GM12878 (cell line): ENCODE data around the gene TCF7L2. TPM values are rescaled to one million over a fixed set of nuclear protein-coding genes. Genes with fewer than 3 reads are reported as not detected.

Source experiments
- ATAC-seq: fragments of 200-7000 bp; cut with Tn5 transposase; 3 replicates; pipeline ENCODE4 v1.9.1; 2020; ENCODE audit warnings: mild to moderate bottlenecking, moderate library complexity
- BruUV-seq: library from RNA; stranded (reverse); fragments of 400-500 nt; replicated peaks from 2 replicates; lab custom pipeline; 2021; lab: Mats Ljungman, UMichigan
- CTCF ChIA-PET: fragments of 300-600 bp; sonication (Branson Sonifier 250); formaldehyde crosslinking; extraction: SDS; loops from one replicate; lab custom pipeline; 2021; ENCODE audit warnings: inconsistent platforms; lab: Yijun Ruan, JAX
- POLR2A ChIA-PET: fragments of 350-600 bp; formaldehyde crosslinking; extraction: SDS; loops from one replicate; lab custom pipeline; 2021; ENCODE audit warnings: inconsistent platforms; lab: Charles Lee
- RAD21 ChIA-PET: fragments of 300-600 bp; sonication (Branson Sonifier 250); formaldehyde crosslinking; loops from one replicate; lab custom pipeline; 2023; ENCODE audit warnings: antibody characterized with exemption; ENCODE audit not compliant: unreplicated experiment; lab: Charles Lee
- SMC1A ChIA-PET: fragments of 300-600 bp; sonication (Branson Sonifier 250); formaldehyde crosslinking; loops from one replicate; lab custom pipeline; 2023; ENCODE audit not compliant: unreplicated experiment, uncharacterized antibody; lab: Charles Lee
- DNase-seq: peaks from one replicate; pipeline ENCODE4 v3.0.0-alpha.2; 2011; ENCODE audit warnings: low read depth, low spot score
- FAIRE-seq: peaks from 3 replicates; lab custom pipeline; 2011; peaks lifted over from hg19 to GRCh38; lab: Jason Lieb, UNC
- H2AFZ ChIP-seq: 2 replicates; pipeline ENCODE4 v1.6.0; 2011; ENCODE audit warnings: low read depth, low read length, control low read depth; ENCODE audit not compliant: control insufficient read depth
- H3K27ac ChIP-seq: 2 replicates; pipeline ENCODE4 v1.5.1; 2011; ENCODE audit warnings: control low read depth; ENCODE audit not compliant: control insufficient read depth, insufficient read depth
- H3K27me3 ChIP-seq, 2 experiments: replicated peaks in 1 of 2; 2 replicates each; pipeline versions ENCODE4 v1.6.0 to v1.6.1; 2011; ENCODE audit warnings: low read length in 1 of 2; ENCODE audit not compliant: control insufficient read depth in 2 of 2, insufficient read depth in 2 of 2
- H3K36me3 ChIP-seq, 2 experiments: 2 replicates each; pipeline ENCODE4 v1.5.1; 2011; ENCODE audit warnings: low read length in 1 of 2; ENCODE audit not compliant: control insufficient read depth in 2 of 2, insufficient read depth in 2 of 2
- H3K4me1 ChIP-seq: 2 replicates; pipeline ENCODE4 v1.6.1; 2011; ENCODE audit warnings: mild to moderate bottlenecking, low read length, moderate library complexity, mixed read lengths; ENCODE audit not compliant: control insufficient read depth, insufficient read depth
- H3K4me2 ChIP-seq: 2 replicates; pipeline ENCODE4 v1.6.0; 2011; ENCODE audit warnings: control low read depth; ENCODE audit not compliant: control insufficient read depth, insufficient read depth
- H3K4me3 ChIP-seq: fragments of 200-600 bp; sonication (generic); 2 replicates; pipeline ENCODE4 v1.5.1; 2016
- H3K79me2 ChIP-seq: 2 replicates; pipeline ENCODE4 v1.6.0; 2011; ENCODE audit warnings: low read length; ENCODE audit not compliant: control insufficient read depth, insufficient read depth
- H3K9ac ChIP-seq: 2 replicates; pipeline ENCODE4 v1.8.0; 2011; ENCODE audit warnings: low read length, control low read depth, mixed read lengths; ENCODE audit not compliant: control insufficient read depth, insufficient read depth
- H3K9me3 ChIP-seq: replicated peaks from 3 replicates; pipeline ENCODE4 v1.5.1; 2011; ENCODE audit warnings: mild to moderate bottlenecking, low read length; ENCODE audit not compliant: control insufficient read depth, insufficient read depth
- H4K20me1 ChIP-seq: 2 replicates; pipeline ENCODE4 v1.6.0; 2011; ENCODE audit not compliant: control insufficient read depth, insufficient read depth
- BACH1 ChIP-seq: fragments of 450-650 bp; IDR thresholded peaks from 2 replicates; pipeline ENCODE4 v1.6.1; 2017; ENCODE audit warnings: mild to moderate bottlenecking, borderline replicate concordance
- EP300 ChIP-seq, 2 experiments: fragments of 150-350 bp in 1 of 2; IDR thresholded peaks; 2 replicates each; pipeline ENCODE4 v1.6.1; 2011 to 2012; ENCODE audit warnings: low read depth in 2 of 2, low read length in 2 of 2, borderline replicate concordance in 1 of 2, improper control_type of control experiment in 1 of 2, inconsistent platforms in 1 of 2; ENCODE audit not compliant: control insufficient read depth in 1 of 2
- FOXM1 ChIP-seq: IDR thresholded peaks from 2 replicates; pipeline ENCODE4 v1.6.1; 2012; ENCODE audit warnings: low read depth, mild to moderate bottlenecking, inconsistent platforms, low read length, moderate library complexity
- IRF4 ChIP-seq: IDR thresholded peaks from 2 replicates; pipeline ENCODE4 v1.6.1; 2011; ENCODE audit warnings: low read depth, low read length
- JUND ChIP-seq: IDR thresholded peaks from 2 replicates; pipeline ENCODE4 v1.6.1; 2012; ENCODE audit warnings: low read depth, mild to moderate bottlenecking, low read length, improper control_type of control experiment, moderate library complexity
- MXI1 ChIP-seq: fragments of 150-350 bp; IDR thresholded peaks from 2 replicates; pipeline ENCODE4 v1.6.1; 2011; ENCODE audit warnings: low read depth, mild to moderate bottlenecking, inconsistent platforms, low read length, improper control_type of control experiment
- MYB ChIP-seq: fragments of 150-350 bp; IDR thresholded peaks from 2 replicates; pipeline ENCODE4 v1.6.1; 2014; ENCODE audit warnings: mild to moderate bottlenecking, low read depth, low read length, borderline replicate concordance
- whole genome bisulfite sequencing: methylation state at CpG from one replicate; pipeline ENCODE4 v1.1.6; 2016; ENCODE audit warnings: low lambda C conversion rate; ENCODE audit not compliant: insufficient replicate concordance, insufficient coverage; ENCODE audit errors: missing lambda C conversion rate; 5-methylcytosine and 5-hydroxymethylcytosine counted together
- in situ Hi-C: fragments of 300-500 bp; cut with MboI; formaldehyde crosslinking; loops from 9 replicates; pipeline ENCODE4 v1.14.3; 2018; ENCODE audit warnings: mixed read lengths
- intact Hi-C: fragments of 100-400 bp; cut with micrococcal nuclease; formaldehyde crosslinking; loops from one replicate; pipeline ENCODE4 v1.14.2; 2022; ENCODE audit not compliant: unreplicated experiment
- polyA plus RNA-seq, 11 experiments: library from polyadenylated mRNA; depleted of rRNA in 4 of 11; unstranded in 6 of 11; stranded (reverse) in 5 of 11; fragments of >200 nt; fragmentation: Nextera tagmentation in 4 of 11; fragmentation: Illumina TruSeq in 1 of 11; extraction: Ambion mirVana in 4 of 11; extraction: Trizol in 1 of 11; gene quantifications; 1 replicate in 1 of 11; 2 replicates in 10 of 11; pipeline versions ENCODE4 v1.2.1 to v1.2.3, GENCODE V29; 2011 to 2016; ENCODE audit warnings: inconsistent platforms in 2 of 11, missing spikeins in 2 of 11, low read depth in 1 of 11
- total RNA-seq, 4 experiments: library from RNA; depleted of rRNA in 3 of 4; stranded (reverse); fragments of >200 nt in 3 of 4; fragmentation: Illumina TruSeq in 1 of 4; extraction: Trizol in 1 of 4; gene quantifications; 2 replicates each; pipeline versions ENCODE4 v1.2.1 to v1.2.3, GENCODE V29; 2013 to 2021
- TF ChIP-seq, protein P1 (sequence below): IDR thresholded peaks from 2 replicates; pipeline ENCODE4 v1.6.1; 2012; ENCODE audit warnings: improper control_type of control experiment, low read depth, low read length; ENCODE audit not compliant: insufficient replicate concordance
- TF ChIP-seq, protein P2 (sequence below): fragments of 450-650 bp; IDR thresholded peaks from 2 replicates; pipeline ENCODE4 v1.6.1; 2017; ENCODE audit warnings: low read depth, mild to moderate bottlenecking, moderate library complexity
- TF ChIP-seq, protein P3 (sequence below): IDR thresholded peaks from 2 replicates; pipeline ENCODE4 v1.6.1; 2012; ENCODE audit warnings: low read depth, low read length, improper control_type of control experiment
- TF ChIP-seq, protein P4 (sequence below): IDR thresholded peaks from 2 replicates; pipeline ENCODE4 v1.6.1; 2011; ENCODE audit warnings: borderline replicate concordance, low read depth, mild to moderate bottlenecking, moderate library complexity, mixed read lengths, low read length; ENCODE audit not compliant: insufficient read depth; ENCODE audit errors: extremely low read length

Gene TCF7L2
- total and polyA plus RNA-seq, 10 of the 15 experiments (the other 5 are each of a cell fraction or from before 2014, with no cell fraction given), result 0.02 to 1.1 (median 0.35) TPM; not detected in 4

DNA sequence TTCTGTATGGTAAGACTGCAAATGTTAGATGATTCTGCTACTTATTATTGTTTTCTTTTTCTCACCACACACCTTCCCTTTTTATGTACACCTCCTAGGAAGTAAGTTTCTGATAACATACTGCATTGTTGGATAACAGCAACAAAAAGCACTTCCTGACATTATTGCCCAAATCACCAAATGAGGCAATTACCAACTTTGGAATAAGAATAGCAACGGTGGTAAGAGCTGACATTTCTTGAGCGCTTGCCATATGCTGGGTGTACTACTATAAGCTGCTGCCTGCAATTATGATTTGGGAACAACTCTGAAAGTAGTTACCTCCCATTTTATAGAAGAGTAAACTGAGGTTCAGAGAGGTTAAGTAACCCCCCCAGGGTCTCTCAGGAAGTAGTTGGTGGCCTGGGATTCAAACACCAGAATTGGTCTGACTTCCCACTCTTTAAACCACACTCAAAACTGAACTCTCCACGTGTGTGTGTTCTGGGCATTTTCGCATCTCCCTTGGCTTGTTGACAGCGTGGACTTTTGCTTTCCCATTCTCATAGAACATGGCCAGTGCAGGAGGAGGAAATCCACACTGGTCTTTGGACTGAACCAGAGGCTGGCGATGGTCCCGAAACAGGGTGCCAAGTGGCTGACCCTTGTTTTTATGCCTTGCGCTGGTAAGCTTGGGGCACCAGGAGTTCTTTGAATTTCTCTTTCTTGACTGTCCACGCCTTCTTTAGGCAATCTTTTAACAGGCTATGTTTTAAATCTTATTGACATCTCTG is 71.4 kb downstream of the TCF7L2 start:
- H3K4me3 ChIP-seq, result no peak overlapping the region
- TF ChIP-seq MXI1, result no peak
- no peak for TF ChIP-seq FOXM1
- TF ChIP-seq IRF4, result no peak
- TF ChIP-seq, protein P1, sequence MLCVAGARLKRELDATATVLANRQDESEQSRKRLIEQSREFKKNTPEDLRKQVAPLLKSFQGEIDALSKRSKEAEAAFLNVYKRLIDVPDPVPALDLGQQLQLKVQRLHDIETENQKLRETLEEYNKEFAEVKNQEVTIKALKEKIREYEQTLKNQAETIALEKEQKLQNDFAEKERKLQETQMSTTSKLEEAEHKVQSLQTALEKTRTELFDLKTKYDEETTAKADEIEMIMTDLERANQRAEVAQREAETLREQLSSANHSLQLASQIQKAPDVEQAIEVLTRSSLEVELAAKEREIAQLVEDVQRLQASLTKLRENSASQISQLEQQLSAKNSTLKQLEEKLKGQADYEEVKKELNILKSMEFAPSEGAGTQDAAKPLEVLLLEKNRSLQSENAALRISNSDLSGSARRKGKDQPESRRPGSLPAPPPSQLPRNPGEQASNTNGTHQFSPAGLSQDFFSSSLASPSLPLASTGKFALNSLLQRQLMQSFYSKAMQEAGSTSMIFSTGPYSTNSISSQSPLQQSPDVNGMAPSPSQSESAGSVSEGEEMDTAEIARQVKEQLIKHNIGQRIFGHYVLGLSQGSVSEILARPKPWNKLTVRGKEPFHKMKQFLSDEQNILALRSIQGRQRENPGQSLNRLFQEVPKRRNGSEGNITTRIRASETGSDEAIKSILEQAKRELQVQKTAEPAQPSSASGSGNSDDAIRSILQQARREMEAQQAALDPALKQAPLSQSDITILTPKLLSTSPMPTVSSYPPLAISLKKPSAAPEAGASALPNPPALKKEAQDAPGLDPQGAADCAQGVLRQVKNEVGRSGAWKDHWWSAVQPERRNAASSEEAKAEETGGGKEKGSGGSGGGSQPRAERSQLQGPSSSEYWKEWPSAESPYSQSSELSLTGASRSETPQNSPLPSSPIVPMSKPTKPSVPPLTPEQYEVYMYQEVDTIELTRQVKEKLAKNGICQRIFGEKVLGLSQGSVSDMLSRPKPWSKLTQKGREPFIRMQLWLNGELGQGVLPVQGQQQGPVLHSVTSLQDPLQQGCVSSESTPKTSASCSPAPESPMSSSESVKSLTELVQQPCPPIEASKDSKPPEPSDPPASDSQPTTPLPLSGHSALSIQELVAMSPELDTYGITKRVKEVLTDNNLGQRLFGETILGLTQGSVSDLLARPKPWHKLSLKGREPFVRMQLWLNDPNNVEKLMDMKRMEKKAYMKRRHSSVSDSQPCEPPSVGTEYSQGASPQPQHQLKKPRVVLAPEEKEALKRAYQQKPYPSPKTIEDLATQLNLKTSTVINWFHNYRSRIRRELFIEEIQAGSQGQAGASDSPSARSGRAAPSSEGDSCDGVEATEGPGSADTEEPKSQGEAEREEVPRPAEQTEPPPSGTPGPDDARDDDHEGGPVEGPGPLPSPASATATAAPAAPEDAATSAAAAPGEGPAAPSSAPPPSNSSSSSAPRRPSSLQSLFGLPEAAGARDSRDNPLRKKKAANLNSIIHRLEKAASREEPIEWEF, result no peak
- no peak for TF ChIP-seq MYB
- no peak for TF ChIP-seq BACH1
- TF ChIP-seq, protein P2, sequence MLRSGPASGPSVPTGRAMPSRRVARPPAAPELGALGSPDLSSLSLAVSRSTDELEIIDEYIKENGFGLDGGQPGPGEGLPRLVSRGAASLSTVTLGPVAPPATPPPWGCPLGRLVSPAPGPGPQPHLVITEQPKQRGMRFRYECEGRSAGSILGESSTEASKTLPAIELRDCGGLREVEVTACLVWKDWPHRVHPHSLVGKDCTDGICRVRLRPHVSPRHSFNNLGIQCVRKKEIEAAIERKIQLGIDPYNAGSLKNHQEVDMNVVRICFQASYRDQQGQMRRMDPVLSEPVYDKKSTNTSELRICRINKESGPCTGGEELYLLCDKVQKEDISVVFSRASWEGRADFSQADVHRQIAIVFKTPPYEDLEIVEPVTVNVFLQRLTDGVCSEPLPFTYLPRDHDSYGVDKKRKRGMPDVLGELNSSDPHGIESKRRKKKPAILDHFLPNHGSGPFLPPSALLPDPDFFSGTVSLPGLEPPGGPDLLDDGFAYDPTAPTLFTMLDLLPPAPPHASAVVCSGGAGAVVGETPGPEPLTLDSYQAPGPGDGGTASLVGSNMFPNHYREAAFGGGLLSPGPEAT, result no peak
- TF ChIP-seq, protein P3, sequence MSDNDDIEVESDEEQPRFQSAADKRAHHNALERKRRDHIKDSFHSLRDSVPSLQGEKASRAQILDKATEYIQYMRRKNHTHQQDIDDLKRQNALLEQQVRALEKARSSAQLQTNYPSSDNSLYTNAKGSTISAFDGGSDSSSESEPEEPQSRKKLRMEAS, result no peak
- TF ChIP-seq, protein P4, sequence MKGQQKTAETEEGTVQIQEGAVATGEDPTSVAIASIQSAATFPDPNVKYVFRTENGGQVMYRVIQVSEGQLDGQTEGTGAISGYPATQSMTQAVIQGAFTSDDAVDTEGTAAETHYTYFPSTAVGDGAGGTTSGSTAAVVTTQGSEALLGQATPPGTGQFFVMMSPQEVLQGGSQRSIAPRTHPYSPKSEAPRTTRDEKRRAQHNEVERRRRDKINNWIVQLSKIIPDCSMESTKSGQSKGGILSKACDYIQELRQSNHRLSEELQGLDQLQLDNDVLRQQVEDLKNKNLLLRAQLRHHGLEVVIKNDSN, result no peak
- TF ChIP-seq EP300 (IDR thresholded peaks at IDR 0.05; ENCODE audit: borderline replicate concordance in 1 of 2, control insufficient read depth in 1 of 2, low read depth in 2 of 2, low read length in 2 of 2), result no peak
- TF ChIP-seq JUND, result no peak
- 47% methylated on average over 9 of the region's 9 CpGs for WGBS
- H3K4me2 ChIP-seq, result no peak overlapping the region
- no peaks in the 10 kb centered on the region for H3K79me2 ChIP-seq
- H3K27ac ChIP-seq, result no peak overlapping the region
- no peaks in the 10 kb centered on the region for H3K9me3 ChIP-seq
- DNase-seq, result no peak
- no TSS peak for BruUV-seq
- no peaks in the 10 kb centered on the region for H4K20me1 ChIP-seq
- H3K4me1 ChIP-seq, result no peaks in the 10 kb centered on the region
- ChIA-PET CTCF (no interaction called here), POLR2A (no interaction called here), SMC1A (no interaction called here), RAD21 (no interaction called here)
- ATAC-seq, result no peak
- no peaks in the 10 kb centered on the region for H3K36me3 ChIP-seq
- intact Hi-C loops, result no loop called here
- FAIRE-seq, result no peak
- no peak overlapping the region for H2AFZ ChIP-seq
- no peak overlapping the region for H3K9ac ChIP-seq
- H3K27me3 ChIP-seq, result peaks cover 0 to 2% of the 10 kb centered on the region in 2 experiments; a peak in 3 of 4 replicates
- in situ Hi-C loops, result no loop called here
